RKO (cell line): ENCODE data around the gene TOP2B.

Experiments used
- DNase-seq: peaks from one replicate; pipeline ENCODE4 v3.0.0-alpha.2; 2016; ENCODE audit warnings: low spot score

TOP2B gene

DNA sequence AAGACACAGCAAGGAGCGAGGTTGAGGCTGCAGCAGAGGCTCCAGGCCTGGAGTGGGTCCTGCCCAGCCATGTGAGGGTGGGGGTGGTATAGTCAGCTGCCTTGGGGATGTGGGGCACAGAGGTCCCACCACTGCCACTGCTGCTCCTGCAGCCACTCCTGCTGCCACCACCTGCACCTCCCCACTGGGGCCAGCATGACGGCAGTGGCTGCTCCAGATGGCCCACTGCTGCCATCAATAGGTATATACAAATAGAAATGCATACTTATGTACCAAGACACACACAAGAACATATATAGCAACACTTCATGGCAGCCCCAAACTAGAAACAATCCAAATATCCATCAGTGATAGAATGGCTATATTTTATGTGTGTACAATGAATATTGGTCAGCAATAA, 10.0 kb upstream of the TOP2B start:
- DNase-seq, result no peak

DNA sequence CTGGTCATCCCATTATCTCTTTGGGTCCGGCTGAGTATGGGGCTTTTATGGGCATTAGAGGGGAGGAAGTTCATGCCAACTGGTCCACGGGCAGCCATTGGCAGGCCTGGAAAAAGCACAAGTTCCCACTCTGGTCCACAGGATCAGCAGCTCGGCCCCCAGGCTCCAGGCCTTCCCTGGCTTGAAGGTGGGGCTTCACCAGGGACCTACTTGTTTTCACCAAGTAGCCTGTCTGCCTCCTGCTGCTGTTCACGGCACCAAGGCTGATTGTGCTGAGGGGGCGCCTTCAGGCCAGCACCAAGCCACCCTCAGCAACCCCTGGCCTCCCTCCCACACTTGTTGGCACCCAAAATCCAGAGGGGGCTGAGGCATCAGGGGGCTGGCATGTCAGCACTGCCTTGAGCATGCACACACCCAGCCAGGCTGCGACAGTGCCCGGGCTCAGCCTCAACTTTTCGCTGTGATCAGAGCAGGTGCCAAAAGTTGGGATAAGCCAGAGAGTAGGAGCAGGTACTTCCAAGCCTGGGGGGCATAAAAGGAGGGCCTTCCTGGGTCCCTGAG, 9.1 kb upstream of the TOP2B start:
- DNase-seq, result no peak

DNA sequence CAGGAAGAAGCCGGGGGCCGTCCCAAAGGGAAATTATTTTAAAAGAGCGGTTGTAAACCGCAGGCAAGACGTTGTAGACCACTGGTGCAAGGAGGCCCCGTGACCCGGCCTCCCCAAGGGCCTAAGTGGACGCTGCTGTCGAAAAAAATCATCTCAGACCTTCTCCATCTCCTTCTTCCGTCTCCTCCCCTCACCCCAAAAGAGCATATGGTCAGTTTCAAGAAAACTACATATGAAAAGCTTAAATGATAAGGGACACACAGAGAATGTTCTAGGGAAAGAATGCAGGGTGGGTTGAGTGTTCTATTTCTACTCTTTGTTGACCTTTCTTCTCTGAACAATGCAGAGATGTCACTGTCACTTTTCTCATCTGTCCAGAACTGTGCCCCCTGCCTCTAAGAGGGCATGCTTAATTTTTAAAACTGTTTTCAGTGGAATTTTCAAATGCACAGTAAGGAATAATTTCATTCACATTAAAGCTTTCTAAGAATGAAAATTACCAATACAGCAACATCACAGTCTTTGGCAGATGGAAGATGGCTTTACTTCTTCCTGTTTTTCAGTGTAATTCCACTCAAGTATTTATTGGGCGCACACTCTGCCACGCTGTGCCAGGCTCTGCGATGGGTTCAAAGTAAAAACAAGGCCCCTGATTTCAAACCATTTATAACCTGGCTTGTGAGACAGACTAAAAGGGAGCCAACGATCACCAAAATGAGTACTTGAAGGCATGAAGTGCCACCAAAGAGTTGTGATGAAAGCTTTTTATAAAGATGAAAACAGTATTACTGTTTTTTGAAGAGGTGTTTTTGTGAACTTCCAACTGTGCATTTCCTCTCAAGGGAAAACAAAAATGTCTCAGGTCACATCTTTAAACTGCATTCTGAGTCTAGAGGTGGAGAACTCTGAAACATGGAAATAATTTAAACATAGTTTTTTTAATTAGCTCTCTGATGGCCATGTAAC, 891 bp upstream of the TOP2B start:
- peak; percentile 22 for DNase-seq

DNA sequence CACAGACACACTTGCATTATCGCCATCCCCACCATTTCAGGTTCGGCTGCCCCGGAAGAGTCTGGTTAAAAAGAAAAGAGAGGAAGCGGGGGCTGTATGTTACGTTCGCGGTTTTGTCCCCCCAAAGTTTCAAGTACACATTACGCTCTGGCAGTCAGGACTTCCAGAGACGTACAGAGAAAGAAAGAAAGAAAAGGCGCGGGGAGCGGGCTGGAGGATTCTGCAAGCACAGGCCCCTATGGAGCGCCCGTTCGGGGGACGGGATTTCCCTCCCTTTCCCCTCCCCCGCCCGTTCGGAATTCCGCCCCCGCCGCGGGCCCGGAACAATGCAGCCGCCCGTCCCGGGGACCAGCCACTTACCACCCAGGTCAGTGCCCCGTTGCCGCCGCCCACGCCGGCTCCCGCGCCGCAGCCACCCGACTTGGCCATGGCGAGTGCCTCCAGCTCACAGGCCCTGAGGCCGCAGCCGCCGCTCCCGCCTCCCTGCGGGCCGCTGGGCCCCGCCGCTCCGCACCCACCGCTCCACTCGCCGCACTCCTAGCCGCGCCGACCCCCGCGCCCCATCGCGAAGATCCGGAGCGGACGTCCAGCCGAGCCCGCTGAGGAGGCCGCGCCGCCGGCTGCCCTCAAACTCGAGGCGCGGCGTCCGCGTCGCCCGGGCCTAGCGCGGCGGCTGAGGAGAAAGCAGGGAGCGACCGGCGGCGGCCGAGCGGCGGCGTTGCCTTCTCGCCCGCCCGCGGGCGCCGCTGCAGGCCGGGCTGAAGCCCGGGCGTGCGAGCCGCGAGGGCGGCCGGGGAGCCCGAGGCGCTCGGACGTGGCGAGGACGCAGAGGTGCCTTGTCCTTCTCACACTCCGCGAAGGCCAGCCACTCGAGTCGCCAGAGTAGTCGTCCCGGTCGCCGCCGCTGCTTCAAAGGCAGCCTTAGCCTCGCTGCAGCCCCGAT, 567 bp downstream of the TOP2B start:
- peak; percentile 48 for DNase-seq

DNA sequence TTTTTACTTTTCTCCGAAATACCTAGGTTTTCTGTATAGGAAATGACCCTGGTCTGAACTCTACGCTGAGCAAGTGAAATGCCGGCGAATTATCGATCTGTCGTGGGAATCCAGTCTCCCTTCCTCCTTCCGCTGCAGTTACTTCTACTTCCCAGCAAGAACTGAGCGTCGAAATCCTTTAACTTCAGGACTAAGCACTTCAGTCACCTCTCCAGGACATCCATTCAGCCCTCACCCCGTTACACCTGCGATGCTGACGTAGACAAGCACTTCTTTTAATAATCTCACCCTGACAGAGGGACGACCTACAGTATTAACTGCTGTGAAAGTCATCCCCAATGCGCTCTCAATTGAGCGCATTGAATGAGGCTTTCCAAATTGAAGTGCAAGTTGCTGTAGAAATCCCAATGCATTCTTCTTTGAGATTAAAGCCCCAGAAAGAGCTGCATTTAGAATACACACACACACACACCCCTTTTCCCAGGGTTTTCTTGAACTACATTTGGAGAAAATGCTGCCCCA, 1.3 kb downstream of the TOP2B start:
- peak; percentile 54 for DNase-seq

DNA sequence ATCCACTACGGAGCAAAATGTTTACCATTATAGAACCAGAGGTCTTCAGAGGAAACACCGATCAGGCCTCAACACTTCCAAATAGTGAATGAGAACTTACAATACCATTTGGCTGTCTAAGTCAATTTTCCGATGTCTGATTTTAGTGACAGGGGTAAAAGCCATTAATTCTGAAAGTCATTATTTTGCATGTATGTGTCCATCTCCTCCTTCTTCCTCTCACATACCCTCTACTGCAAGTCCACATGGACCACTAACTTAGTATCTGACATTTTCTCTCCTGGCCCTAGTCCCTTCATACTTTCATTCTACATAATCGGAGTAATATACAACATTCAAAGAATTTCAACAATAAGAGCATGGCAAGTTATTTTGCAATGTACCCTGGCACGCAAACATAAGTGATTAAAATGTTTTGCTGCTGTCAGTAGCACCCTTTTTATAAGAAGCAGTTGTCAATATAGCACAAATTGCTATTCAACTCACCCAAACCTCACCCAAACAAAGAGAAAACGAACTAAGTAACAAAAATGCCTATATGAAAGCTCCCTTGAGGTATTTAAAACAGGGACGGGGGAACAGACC, 1.9 kb downstream of the TOP2B start:
- DNase-seq, result peak; percentile 19

DNA sequence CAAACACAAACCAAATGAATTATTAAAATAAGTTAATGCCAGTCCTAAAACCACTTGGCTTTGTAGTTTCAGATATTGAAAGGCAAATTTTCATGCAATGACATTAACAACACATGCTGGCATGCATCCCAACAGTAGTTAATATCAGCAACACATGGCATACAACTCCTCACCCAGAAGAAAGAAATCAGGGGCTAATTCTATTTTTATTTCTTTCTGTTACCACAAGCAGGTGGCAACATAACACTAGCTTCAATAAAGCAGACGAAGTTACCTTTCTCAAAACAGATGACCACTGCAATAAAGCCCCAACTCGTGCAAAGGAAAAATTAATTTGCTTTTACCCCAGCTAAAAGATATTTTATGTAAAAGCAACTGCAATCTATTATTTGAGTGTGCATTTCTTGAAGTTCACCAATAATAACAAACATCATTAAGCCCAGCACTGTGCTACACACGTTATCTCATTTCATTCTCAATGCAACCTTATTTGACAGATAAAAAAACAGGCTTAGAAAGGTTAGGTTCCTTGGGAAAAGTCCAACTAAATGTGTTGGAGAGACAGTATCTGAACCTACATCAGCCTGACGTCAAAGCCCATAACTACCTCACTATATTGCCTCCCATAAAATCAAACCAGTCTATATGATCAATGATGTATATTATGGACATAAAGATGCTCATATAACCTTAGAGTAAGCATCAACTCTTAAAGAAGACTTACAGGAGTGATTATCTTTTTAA, 2.8 kb downstream of the TOP2B start:
- DNase-seq, result peak; percentile 50

DNA sequence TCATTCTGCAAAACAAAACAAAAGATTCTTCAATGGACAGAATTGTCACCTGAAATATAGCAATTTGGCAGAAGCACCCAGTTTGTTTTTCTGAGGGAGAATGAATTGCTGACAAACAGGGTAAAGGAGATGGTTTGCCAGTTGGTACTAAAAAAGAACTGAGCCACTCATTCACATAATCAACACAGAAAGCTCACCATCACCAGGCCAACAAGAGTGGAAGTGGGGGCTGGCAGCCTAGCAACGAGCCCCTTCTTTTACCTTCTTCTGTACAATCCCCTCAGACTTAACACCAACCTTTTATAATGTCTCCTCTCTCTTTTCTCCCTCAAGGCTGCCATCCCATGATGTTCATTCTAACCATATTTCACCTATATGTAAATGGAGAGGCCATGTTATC, 5.9 kb downstream of the TOP2B start:
- DNase-seq, result no peak

DNA sequence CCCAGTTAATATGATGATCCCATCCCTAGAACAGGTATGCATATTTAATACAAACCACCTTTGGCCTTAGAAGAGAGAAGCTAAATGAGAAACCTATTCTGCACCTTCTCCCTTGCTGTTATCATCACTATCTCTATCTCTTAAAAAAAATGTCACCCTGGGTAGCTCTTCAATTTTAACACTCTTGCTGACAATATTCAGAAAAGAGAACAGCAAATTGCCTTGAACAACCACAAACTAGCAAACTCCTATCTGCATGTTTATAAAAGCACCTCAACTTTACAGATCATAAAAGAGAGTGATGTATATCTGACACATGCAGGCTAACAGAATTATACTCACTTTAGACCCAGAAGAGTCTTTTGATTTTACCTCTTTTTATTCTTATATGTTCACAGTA, 7.4 kb downstream of the TOP2B start:
- no peak for DNase-seq

DNA sequence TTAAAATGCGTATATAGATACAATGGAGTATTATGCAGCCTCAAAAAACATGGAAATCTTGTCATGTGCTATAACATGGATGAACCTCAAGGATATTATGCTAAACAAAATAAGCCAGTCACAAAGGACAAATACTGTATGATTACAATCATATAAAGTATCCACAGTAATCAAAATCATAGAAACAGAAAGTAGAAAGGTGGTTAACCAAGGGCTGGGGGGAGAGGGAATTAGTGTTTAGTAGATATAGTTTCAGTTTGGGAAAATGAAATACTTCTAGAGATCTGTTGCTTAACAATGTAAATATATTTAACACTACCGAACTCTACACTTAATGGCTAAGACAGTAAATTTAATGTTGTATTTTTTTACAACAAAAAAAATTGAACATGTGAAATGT, 9.0 kb downstream of the TOP2B start:
- DNase-seq, result no peak

DNA sequence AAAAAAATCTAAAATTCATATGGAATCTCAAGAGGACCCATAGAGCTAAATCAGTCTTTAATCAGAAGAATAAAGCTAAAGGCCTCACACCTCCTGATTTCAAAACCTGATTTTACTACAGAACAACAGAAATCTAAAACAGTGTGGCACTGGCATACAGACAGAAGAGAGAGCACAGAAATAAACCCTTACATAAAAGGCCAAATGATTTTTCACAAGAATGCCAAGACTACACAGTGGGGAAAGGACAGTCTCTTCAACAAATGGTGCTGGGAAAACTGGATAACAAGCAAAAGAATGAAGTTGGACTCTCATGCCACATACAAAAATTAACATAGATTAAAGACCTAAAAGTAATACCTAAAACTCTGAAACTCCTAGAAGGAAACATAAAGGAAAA, 10.1 kb downstream of the TOP2B start:
- no peak for DNase-seq

DNA sequence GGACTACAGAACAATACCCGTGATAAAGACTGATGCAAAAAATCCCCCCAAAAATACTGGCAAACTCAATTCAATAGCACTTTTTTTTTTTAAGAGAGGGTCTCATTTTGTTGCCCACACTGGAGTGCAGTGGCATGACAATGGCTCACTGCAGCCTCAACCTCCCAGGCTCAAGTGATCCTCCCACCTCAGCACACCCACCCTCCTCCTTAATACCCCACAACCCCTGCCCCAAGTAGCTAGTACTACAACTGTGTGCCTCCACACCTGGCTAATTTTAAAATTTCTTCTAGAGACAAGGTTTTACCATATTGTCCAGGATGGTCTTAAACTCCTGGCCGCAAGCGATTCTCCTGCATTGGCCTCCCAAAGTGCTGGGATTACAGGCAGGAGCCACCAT, 11.4 kb downstream of the TOP2B start:
- DNase-seq, result no peak

DNA sequence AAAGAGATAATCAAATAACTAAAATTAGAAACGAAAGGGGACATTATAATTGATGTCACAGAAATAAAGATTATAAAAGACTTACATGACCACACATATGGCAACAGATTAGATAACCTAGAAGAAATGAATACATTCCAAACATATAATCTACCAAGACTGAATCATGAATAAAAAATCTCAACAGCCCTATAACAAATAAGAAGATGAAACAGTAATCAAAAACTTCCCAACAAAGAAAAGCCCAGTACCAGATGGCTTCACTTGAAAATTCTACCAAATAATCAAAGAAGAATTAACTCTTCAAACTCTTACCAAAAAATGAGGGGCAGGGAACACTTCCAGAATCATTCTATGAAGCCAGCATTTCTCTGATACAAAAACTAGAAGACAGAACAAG, 11.8 kb downstream of the TOP2B start:
- no peak for DNase-seq

DNA sequence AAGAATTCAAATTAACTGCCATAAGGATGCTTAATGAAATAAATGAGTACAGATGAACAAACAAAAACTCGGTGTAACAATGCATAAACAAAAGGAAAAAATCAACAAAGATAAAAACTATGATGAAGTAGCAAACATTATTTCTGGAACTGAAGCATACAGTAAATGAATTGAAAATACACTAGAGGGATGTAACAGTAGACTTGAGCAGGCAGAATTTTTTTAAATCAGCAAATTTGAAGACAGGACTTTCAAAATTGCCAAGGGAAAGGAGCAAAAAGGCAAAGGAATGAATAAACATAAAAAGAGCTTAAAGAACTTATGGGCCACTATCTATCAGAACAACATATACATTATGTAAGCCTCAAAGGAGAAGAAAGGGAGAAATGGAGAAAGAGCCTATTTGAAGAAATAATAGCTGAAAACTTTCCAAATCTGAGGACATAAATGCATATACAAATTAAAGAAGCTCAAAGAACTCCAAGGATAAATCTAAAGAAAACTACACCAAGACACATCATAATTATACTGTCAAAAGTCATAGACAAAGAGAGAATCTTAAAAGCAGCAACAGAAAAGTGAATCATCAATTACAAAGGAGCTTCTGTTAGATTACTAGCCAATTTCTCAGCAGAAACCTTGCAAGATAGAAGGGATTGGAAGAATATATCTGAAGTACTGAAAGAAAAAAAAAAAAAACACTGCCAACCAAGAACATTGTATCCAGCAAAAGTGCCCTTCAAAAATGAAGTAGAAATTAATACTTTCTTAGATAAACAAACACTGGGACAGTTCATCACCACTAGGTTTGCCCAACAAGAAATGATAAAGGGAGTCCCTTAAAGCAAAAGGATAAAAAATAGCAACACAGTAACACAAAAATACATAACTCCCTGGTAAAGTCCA, 15.5 kb downstream of the TOP2B start:
- DNase-seq, result no peak

DNA sequence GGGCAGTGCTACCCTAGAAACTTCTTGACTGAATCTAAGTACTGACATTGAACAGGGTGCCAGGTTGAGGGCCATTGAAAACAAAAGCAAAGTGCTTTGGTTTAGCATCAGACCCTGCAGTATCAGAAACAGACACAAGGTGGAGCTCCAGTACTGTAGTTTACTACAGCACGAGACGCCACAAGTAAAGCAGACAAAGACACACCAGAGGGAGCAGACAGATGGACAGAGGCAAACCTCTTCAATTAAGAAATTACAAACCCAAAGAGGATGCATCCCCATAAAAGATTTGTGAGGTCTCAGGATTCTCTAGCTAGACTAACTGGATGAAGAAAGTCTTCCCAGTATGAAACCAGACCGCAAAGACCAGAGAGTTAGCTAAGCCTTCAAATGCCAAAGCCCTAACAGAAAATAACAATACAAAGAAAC, 16.6 kb downstream of the TOP2B start:
- DNase-seq, result peak; percentile 85

DNA sequence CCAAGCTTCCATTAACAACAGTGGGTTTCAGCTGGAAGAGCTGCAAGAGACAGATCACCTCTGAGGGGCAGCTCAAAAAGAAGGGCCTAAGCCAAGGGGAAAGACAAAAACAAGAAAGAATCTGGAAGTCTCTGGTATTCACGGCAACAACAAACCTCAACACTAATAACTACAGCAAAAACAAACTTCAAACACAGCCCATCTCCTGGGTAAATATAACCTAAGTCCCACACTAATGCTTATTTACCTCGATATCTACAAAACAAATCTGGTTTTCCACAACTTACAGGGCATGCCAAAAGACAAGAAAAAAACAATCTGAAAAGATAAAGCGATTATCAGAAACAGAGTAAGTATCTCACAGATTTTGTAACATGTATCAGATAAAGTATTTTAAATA, 29.7 kb downstream of the TOP2B start:
- DNase-seq, result no peak

DNA sequence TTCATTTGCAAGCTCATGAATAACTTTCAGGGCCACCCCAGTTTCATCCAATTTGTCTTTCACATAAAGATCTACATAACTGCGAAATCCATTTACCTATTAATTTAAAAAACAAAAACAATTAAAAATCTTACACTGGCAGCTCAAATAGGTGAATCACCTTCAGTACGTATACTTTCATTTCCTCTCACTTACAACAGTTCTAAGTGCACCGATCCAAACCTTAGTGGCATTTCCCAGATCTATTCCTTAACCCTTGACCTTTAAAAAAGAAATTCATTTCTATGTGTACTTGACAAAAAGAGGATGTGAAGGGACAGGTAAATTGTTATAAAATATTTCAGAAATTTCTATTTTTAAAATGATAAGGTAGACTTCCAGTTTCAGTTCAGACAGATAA, 30.8 kb downstream of the TOP2B start:
- no peak for DNase-seq

DNA sequence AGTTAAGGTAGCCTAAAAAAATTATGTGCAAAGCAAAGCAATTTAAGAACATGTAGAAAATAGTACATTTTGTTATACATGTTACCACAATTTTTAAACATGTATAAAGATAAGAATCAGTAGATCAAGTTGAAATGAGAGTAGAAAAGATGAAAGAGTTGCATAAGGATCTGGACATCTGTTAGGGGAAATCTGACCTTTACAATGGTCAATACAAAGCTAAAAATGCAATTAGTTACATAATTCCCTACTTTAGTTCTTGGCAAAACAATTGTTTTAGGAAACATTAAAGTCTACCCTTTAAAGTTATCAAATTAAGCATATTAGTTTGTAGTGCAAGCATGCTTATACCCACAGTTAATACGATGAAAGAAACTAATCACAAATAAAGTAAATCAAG, 32.7 kb downstream of the TOP2B start:
- DNase-seq, result no peak

DNA sequence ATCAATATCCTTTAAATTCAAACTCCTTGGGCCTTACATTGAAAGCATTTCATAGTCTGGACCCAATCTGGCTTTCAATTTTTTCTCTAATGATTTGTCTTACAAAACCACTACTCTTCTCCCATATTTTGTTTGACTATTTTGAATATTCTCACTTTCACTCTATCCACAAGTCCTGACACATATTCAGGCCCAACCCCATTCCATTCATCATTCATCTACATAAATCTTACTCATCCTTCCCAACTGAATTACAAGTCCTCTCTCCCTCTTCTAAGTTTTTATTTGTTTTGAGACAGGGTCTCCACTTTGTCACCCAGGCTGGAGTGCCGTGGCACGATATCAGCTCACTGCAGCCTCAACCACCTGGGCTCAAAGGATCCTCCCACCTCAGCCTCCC, 43.6 kb downstream of the TOP2B start:
- DNase-seq, result peak; percentile 6

DNA sequence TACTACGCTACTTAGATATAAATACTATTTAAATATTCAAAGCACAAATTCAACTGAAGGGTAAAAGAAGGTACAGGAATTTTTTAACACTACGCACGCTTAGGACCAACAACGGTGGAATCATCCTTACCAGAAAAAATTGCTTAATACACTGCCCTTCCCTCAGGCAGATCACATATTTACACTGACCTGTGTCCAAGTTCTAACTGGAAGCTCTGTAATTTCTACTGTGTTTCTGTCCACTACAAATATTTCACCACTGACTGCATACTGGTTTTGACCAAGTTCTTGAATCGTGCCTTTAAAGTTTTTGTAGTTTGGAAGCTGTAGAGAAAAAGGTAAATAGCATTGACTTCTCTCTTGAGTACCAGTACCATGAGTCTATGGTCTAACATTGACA, 44.2 kb downstream of the TOP2B start:
- DNase-seq, result no peak
